CD4-positive, alpha-beta T cell treated with Interleukin-17A for 4 hours (primary cell): Measurements from ENCODE around the gene NEXN.

Source experiments
- DNase-seq: peaks from one replicate; pipeline ENCODE4 v3.0.0-alpha.2; 2020; ENCODE audit warnings: mixed read lengths

NEXN gene

GRCh38 chr1:77888081-77888780 lies at the start of gene NEXN:
Gene NEXN, plus strand, starts transcription at chr1:77888624. Its CDS starts 27,483 bp downstream, at chr1:77916107.
- DNase-seq, result no peak

- DNase-seq, result no peak
Observed at GRCh38 chr1:77841574-77841973, 46.9 kb upstream of the NEXN start.

- DNase-seq, result no peak
Observed at GRCh38 chr1:77845951-77846350, 42.5 kb upstream of the NEXN start.

GRCh38 chr1:77846966-77847365 lies 41.5 kb upstream of the NEXN start:
- no peak for DNase-seq

- DNase-seq, result no peak
Observed at GRCh38 chr1:77847621-77848080, 40.8 kb upstream of the NEXN start.

GRCh38 chr1:77850082-77850481 lies 38.3 kb upstream of the NEXN start:
- no peak for DNase-seq

GRCh38 chr1:77857552-77857951 lies 30.9 kb upstream of the NEXN start:
- DNase-seq, result no peak

GRCh38 chr1:77858725-77859124 lies 29.7 kb upstream of the NEXN start:
- DNase-seq, result no peak

- DNase-seq, result no peak
Observed at GRCh38 chr1:77859248-77859647, 29.2 kb upstream of the NEXN start.

GRCh38 chr1:77866296-77866695 lies 22.1 kb upstream of the NEXN start:
- no peak for DNase-seq

GRCh38 chr1:77872645-77873044 lies 15.8 kb upstream of the NEXN start:
- DNase-seq, result no peak

GRCh38 chr1:77873461-77873860 lies 15.0 kb upstream of the NEXN start:
- no peak for DNase-seq

- no peak for DNase-seq
Observed at GRCh38 chr1:77874804-77875445, 13.5 kb upstream of the NEXN start.

GRCh38 chr1:77876884-77877283 lies 11.5 kb upstream of the NEXN start:
- no peak for DNase-seq

GRCh38 chr1:77881061-77881460 lies 7.4 kb upstream of the NEXN start:
- no peak for DNase-seq

- DNase-seq, result no peak
Observed at GRCh38 chr1:77882411-77882810, 6.0 kb upstream of the NEXN start.

GRCh38 chr1:77888781-77889642 lies 588 bp downstream of the NEXN start:
- peak; percentile 17 for DNase-seq

GRCh38 chr1:77889671-77890070 lies 1.2 kb downstream of the NEXN start:
- no peak for DNase-seq

GRCh38 chr1:77891200-77891599 lies 2.8 kb downstream of the NEXN start:
- no peak for DNase-seq

- DNase-seq, result no peak
Observed at GRCh38 chr1:77899647-77900320, 11.4 kb downstream of the NEXN start.

GRCh38 chr1:77900687-77901293 lies 12.4 kb downstream of the NEXN start:
- DNase-seq, result peak; percentile 8

- DNase-seq, result no peak
Observed at GRCh38 chr1:77905603-77906002, 17.2 kb downstream of the NEXN start.
